WI38 (cell line): Measurements from ENCODE around the gene OSM.
A peak's percentile ranks its signal among the peaks of the same experiment; 100 is the strongest.

Experiments
- H3K4me3 ChIP-seq: 2 replicates; pipeline ENCODE4 v1.5.1; 2011; ENCODE audit warnings: low read depth, mild to moderate bottlenecking, control low read depth, low read length
- CTCF ChIP-seq: IDR thresholded peaks from 2 replicates; pipeline ENCODE4 v1.5.1; 2012; ENCODE audit warnings: low read depth, mild to moderate bottlenecking, control low read depth, low read length

Gene OSM

GRCh38 chr22:30267382-30268302 lies 991 bp upstream of the OSM start:
- no peak for TF ChIP-seq CTCF
- H3K4me3 ChIP-seq: no peak overlapping the region

- H3K4me3 ChIP-seq: no peak overlapping the region
- no peak for TF ChIP-seq CTCF
Measured at GRCh38 chr22:30265823-30266444, 717 bp downstream of the OSM start.

- no peak overlapping the region for H3K4me3 ChIP-seq
Measured at GRCh38 chr22:30265131-30265720, 1.4 kb downstream of the OSM start.

GRCh38 chr22:30263883-30264282 lies 2.8 kb downstream of the OSM start:
- no peak for TF ChIP-seq CTCF
- H3K4me3 ChIP-seq: no peak overlapping the region

More at GRCh38 chr22:30265131-30265720, 1.4 kb downstream of the OSM start:
- TF ChIP-seq CTCF: no peak

- peak overlapping the region; percentile 27; the same call in 1 of the 2 replicates for H3K4me3 ChIP-seq
- TF ChIP-seq CTCF: peak; percentile 92
Measured at GRCh38 chr22:30262917-30263741, 3.5 kb downstream of the OSM start.

GRCh38 chr22:30262112-30262511 lies 4.5 kb downstream of the OSM start:
- no peak overlapping the region for H3K4me3 ChIP-seq
- TF ChIP-seq CTCF: no peak
